PC-3 (cell line): ENCODE results near the gene CXCR4. TPM values are rescaled to one million over a fixed set of nuclear protein-coding genes. Genes with fewer than 3 reads are reported as not detected.
A peak's percentile ranks its signal among the peaks of the same experiment; 100 is the strongest.

ENCODE experiments used
- ATAC-seq: fragments of 200-7000 bp; cut with Tn5 transposase; 2 replicates; pipeline ENCODE4 v1.9.1; 2020; ENCODE audit warnings: mild to moderate bottlenecking, moderate library complexity
- BruUV-seq: library from RNA; stranded (reverse); fragments of 400-500 nt; replicated peaks from 2 replicates; lab custom pipeline; 2021; lab: Mats Ljungman, UMichigan
- CTCF ChIA-PET: fragments of 300-600 bp; sonication (Branson Sonifier 250); formaldehyde crosslinking; loops from one replicate; lab custom pipeline; 2022; ENCODE audit warnings: antibody characterized with exemption; lab: Charles Lee
- POLR2A ChIA-PET: fragments of 300-600 bp; sonication (Branson Sonifier 250); formaldehyde crosslinking; loops from one replicate; lab custom pipeline; 2022; ENCODE audit warnings: antibody characterized with exemption; ENCODE audit not compliant: unreplicated experiment; lab: Charles Lee
- DNase-seq: peaks from one replicate; pipeline ENCODE4 v3.0.0-alpha.2; 2015
- H2AFZ ChIP-seq: fragments of 300-600 bp; sonication (generic); 2 replicates; pipeline ENCODE4 v1.6.0; 2016; ENCODE audit warnings: antibody characterized with exemption, low read length
- H3F3A ChIP-seq: fragments of 300-600 bp; sonication (generic); one replicate; pipeline ENCODE4 v1.6.0; 2017; ENCODE audit warnings: antibody characterized with exemption, low read length, control low read depth, mild to moderate bottlenecking; ENCODE audit not compliant: unreplicated experiment
- H3K27ac ChIP-seq: fragments of 300-600 bp; sonication (generic); 2 replicates; pipeline ENCODE4 v1.5.1; 2016; ENCODE audit warnings: mild to moderate bottlenecking, low read length
- H3K27me3 ChIP-seq: fragments of 300-600 bp; sonication (generic); 2 replicates; pipeline ENCODE4 v1.6.1; 2016; ENCODE audit warnings: low read length, mixed read lengths
- H3K36me3 ChIP-seq: fragments of 300-600 bp; sonication (generic); 2 replicates; pipeline ENCODE4 v1.6.1; 2016; ENCODE audit warnings: low read depth, mixed run types, low read length, mixed read lengths
- H3K4me1 ChIP-seq: fragments of 300-600 bp; sonication (generic); 2 replicates; pipeline ENCODE4 v1.5.1; 2016; ENCODE audit warnings: low read length; ENCODE audit not compliant: insufficient read depth
- H3K4me2 ChIP-seq: fragments of 300-600 bp; sonication (generic); 2 replicates; pipeline ENCODE4 v1.6.0; 2016; ENCODE audit warnings: low read length
- H3K4me3 ChIP-seq: fragments of 300-600 bp; sonication (generic); 2 replicates; pipeline ENCODE4 v1.5.1; 2016; ENCODE audit warnings: mild to moderate bottlenecking, low read length, mixed read lengths
- H3K79me2 ChIP-seq: fragments of 300-600 bp; sonication (generic); 2 replicates; pipeline ENCODE4 v1.6.1; 2017; ENCODE audit warnings: low read length, mixed read lengths
- H3K9ac ChIP-seq: fragments of 300-600 bp; sonication (generic); 2 replicates; pipeline ENCODE4 v1.6.0; 2016; ENCODE audit warnings: mild to moderate bottlenecking, low read length
- H3K9me2 ChIP-seq: fragments of 300-600 bp; sonication (generic); replicated peaks from 2 replicates; pipeline ENCODE4 v1.6.1; 2016; ENCODE audit warnings: mixed run types, low read length, mixed read lengths
- H3K9me3 ChIP-seq: fragments of 300-600 bp; sonication (generic); 2 replicates; pipeline ENCODE4 v1.6.1; 2016; ENCODE audit warnings: low read length, mixed read lengths
- H4K20me1 ChIP-seq: fragments of 300-600 bp; sonication (generic); 2 replicates; pipeline ENCODE4 v1.6.1; 2016; ENCODE audit warnings: low read length, mixed read lengths
- EZH2 ChIP-seq: fragments of 300-600 bp; sonication (generic); IDR thresholded peaks from one replicate; pipeline ENCODE4 v1.6.1; 2017; ENCODE audit warnings: antibody characterized with exemption, mild to moderate bottlenecking, low read length; ENCODE audit not compliant: unreplicated experiment
- EZH2phosphoT487 ChIP-seq: fragments of 300-600 bp; sonication (generic); IDR thresholded peaks from 2 replicates; pipeline ENCODE4 v1.6.1; 2018; ENCODE audit warnings: mild to moderate bottlenecking, antibody characterized with exemption, low read length, borderline replicate concordance
- intact Hi-C: fragments of 100-400 bp; cut with micrococcal nuclease; formaldehyde crosslinking; loops from 2 replicates; pipeline ENCODE4 v1.9.0; 2023
- total RNA-seq: library from RNA; depleted of rRNA; stranded (reverse); fragments of >200 nt; gene quantifications from 2 replicates; pipeline ENCODE4 v1.2.3, GENCODE V29; 2014
- TF ChIP-seq, protein P1 (sequence below): fragments of 300-600 bp; sonication (generic); conservative IDR thresholded peaks from 2 replicates; pipeline ENCODE4 v1.5.1; 2017; ENCODE audit warnings: antibody characterized with exemption, low read depth, mild to moderate bottlenecking, low read length

CXCR4 gene
- total RNA-seq, 1 experiment from 2014 or later = 2.1 TPM

DNA sequence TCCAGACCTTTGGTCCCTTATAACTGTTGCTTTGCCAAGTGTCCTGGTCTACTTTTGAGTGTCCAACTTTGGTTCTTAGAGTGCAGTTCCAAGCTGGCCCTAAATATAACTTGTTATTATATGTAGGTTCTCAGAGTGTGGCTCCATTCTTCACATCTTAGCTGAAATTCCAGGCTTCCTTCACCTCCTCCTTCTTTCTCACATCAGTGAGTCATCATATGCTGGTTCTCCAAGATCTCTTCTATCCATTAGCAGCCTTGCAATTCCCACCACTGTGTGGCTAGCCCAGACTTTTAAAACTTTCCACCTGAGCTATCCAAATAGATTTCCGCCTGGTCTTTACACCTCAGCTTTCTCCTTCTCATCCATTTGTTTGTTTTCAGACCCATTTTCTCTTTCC, 12.6 kb upstream of the CXCR4 start:
- peaks cover 14% of the 10 kb centered on the region; the same call in 1 of the 2 replicates for H3K4me1 ChIP-seq
- H3F3A ChIP-seq = no peaks in the 10 kb centered on the region
- H3K9me2 ChIP-seq = no peaks in the 10 kb centered on the region
- H3K79me2 ChIP-seq = no peaks in the 10 kb centered on the region
- no TSS peak for BruUV-seq
- CTCF ChIA-PET = no interaction called here
- DNase-seq (peak; percentile 20), ATAC-seq (no peak)
- no peak overlapping the region for H3K27ac ChIP-seq
- H3K27me3 ChIP-seq = peaks cover 21% of the 10 kb centered on the region
- no peaks in the 10 kb centered on the region for H3K36me3 ChIP-seq
- no peak overlapping the region for H3K9ac ChIP-seq
- no peak overlapping the region for H2AFZ ChIP-seq
- no peaks in the 10 kb centered on the region for H4K20me1 ChIP-seq
- POLR2A ChIA-PET = no interaction called here
- intact Hi-C loops = no loop called here
- H3K4me2 ChIP-seq = no peak overlapping the region
- TF ChIP-seq, protein P1, sequence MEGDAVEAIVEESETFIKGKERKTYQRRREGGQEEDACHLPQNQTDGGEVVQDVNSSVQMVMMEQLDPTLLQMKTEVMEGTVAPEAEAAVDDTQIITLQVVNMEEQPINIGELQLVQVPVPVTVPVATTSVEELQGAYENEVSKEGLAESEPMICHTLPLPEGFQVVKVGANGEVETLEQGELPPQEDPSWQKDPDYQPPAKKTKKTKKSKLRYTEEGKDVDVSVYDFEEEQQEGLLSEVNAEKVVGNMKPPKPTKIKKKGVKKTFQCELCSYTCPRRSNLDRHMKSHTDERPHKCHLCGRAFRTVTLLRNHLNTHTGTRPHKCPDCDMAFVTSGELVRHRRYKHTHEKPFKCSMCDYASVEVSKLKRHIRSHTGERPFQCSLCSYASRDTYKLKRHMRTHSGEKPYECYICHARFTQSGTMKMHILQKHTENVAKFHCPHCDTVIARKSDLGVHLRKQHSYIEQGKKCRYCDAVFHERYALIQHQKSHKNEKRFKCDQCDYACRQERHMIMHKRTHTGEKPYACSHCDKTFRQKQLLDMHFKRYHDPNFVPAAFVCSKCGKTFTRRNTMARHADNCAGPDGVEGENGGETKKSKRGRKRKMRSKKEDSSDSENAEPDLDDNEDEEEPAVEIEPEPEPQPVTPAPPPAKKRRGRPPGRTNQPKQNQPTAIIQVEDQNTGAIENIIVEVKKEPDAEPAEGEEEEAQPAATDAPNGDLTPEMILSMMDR = no peak
- no peak for TF ChIP-seq EZH2phosphoT487
- TF ChIP-seq EZH2 = no peak
- no peaks in the 10 kb centered on the region for H3K9me3 ChIP-seq
- no peak overlapping the region for H3K4me3 ChIP-seq

DNA sequence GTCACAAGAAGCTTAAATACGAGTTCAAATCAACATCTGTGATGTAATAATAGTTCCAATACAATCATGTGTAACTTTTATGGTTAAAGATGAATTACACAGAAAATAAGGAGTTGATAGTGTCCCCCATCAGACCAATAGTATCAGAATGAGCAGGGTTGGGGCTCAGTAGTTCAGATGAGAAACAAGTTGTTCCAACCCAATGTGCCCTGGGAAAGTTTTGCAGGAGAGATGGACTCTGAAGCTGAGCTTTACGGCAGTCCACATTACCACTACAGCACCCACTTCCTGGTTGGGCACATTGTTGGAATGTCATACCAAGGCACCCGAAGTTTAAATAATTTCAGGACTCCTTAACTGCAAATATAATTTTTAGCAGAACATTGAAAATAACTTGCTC, 12.1 kb upstream of the CXCR4 start:
- Histone ChIP-seq H3K79me2 (no peaks in the 10 kb centered on the region), H3K4me2 (no peak overlapping the region), H3K9ac (no peak overlapping the region), H3K36me3 (no peaks in the 10 kb centered on the region), H4K20me1 (no peaks in the 10 kb centered on the region), H3F3A (no peaks in the 10 kb centered on the region), H3K27me3 (peaks cover 26% of the 10 kb centered on the region), H3K4me1 (peaks cover 14% of the 10 kb centered on the region; the same call in 1 of the 2 replicates), H3K9me2 (no peaks in the 10 kb centered on the region), H3K4me3 (no peak overlapping the region), H2AFZ (no peak overlapping the region), H3K9me3 (no peaks in the 10 kb centered on the region), H3K27ac (no peak overlapping the region)
- TF ChIP-seq EZH2phosphoT487 (no peak), EZH2 (no peak)
- TF ChIP-seq, protein P1 = no peak
- CTCF ChIA-PET = no interaction called here
- POLR2A ChIA-PET = no interaction called here
- BruUV-seq = no TSS peak
- no peak for ATAC-seq
- DNase-seq = no peak
- intact Hi-C loops = no loop called here

DNA sequence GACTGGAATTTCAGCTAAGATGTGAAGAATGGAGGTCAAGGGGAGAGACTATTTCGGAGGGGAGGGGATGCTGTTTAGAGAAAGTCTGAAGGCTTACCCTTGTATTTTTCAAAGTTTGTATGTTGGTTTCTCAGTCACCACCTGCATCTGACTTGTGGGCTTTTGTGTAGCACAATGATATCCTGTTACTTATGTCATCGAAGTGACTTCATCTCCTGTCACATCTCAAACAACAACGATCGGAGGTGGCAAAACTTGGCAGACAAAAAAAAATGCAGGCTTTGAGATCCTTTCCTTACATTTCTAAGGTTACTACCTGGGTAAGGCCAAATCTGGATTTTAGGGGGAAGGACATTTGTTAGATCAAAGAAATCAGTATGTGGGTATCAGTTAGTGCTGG, 11.7 kb upstream of the CXCR4 start:
- H3K4me2 ChIP-seq = no peak overlapping the region
- CTCF ChIA-PET = no interaction called here
- no peak overlapping the region for H3K27ac ChIP-seq
- H3K27me3 ChIP-seq = peaks cover 30% of the 10 kb centered on the region
- BruUV-seq = no TSS peak
- H3K4me1 ChIP-seq = peaks cover 14% of the 10 kb centered on the region; the same call in 1 of the 2 replicates
- H4K20me1 ChIP-seq = no peaks in the 10 kb centered on the region
- no peak overlapping the region for H3K4me3 ChIP-seq
- H3K36me3 ChIP-seq = no peaks in the 10 kb centered on the region
- DNase-seq = peak; percentile 39
- no peaks in the 10 kb centered on the region for H3F3A ChIP-seq
- TF ChIP-seq EZH2 (no peak), EZH2phosphoT487 (no peak)
- TF ChIP-seq, protein P1 = no peak
- intact Hi-C loops = loop anchor here (10.0 kb wide), 1 partner anchor 245 kb away; no protein-coding TSS in a partner anchor
- POLR2A ChIA-PET = no interaction called here
- no peak overlapping the region for H3K9ac ChIP-seq
- H3K9me3 ChIP-seq = no peaks in the 10 kb centered on the region
- H3K9me2 ChIP-seq = no peaks in the 10 kb centered on the region
- no peak overlapping the region for H2AFZ ChIP-seq
- H3K79me2 ChIP-seq = no peaks in the 10 kb centered on the region
- peak; percentile 18; the same call in 1 of the 2 replicates for ATAC-seq
